Neutrophil (primary cell): Measurements from ENCODE around the gene INPP1.

Source experiments
- H3K27ac ChIP-seq: fragments of 200-600 bp; sonication (generic); 2 replicates; pipeline ENCODE4 v1.5.1; 2016; ENCODE audit warnings: mild to moderate bottlenecking, moderate library complexity
- H3K27me3 ChIP-seq: fragments of 200-600 bp; sonication (generic); 2 replicates; pipeline ENCODE4 v1.6.0; 2016; ENCODE audit warnings: mild to moderate bottlenecking
- H3K36me3 ChIP-seq: fragments of 200-600 bp; sonication (generic); 2 replicates; pipeline ENCODE4 v1.5.1; 2017
- H3K4me1 ChIP-seq, 2 experiments: fragments of 200-600 bp in 1 of 2; sonication (generic) in 1 of 2; 1 replicate in 1 of 2; 2 replicates in 1 of 2; pipeline versions ENCODE4 v1.5.1 to v1.6.1; 2013 to 2016; ENCODE audit warnings: low read depth in 1 of 2, low read length in 1 of 2, mild to moderate bottlenecking in 1 of 2, moderate library complexity in 1 of 2; ENCODE audit not compliant: control insufficient read depth in 1 of 2, insufficient read depth in 1 of 2
- H3K4me3 ChIP-seq, 2 experiments: fragments of 200-600 bp in 1 of 2; sonication (generic) in 1 of 2; 1 replicate in 1 of 2; 2 replicates in 1 of 2; pipeline ENCODE4 v1.5.1; 2013 to 2016; ENCODE audit warnings: low read depth in 1 of 2, low read length in 1 of 2, mild to moderate bottlenecking in 1 of 2, moderate library complexity in 1 of 2
- H3K9me3 ChIP-seq: fragments of 200-600 bp; sonication (generic); 2 replicates; pipeline ENCODE4 v1.5.1; 2016
- TF ChIP-seq, protein P1 (sequence below): fragments of 200-600 bp; sonication (generic); IDR thresholded peaks from 2 replicates; pipeline ENCODE4 v1.5.1; 2016; ENCODE audit warnings: antibody characterized with exemption

INPP1 gene

DNA sequence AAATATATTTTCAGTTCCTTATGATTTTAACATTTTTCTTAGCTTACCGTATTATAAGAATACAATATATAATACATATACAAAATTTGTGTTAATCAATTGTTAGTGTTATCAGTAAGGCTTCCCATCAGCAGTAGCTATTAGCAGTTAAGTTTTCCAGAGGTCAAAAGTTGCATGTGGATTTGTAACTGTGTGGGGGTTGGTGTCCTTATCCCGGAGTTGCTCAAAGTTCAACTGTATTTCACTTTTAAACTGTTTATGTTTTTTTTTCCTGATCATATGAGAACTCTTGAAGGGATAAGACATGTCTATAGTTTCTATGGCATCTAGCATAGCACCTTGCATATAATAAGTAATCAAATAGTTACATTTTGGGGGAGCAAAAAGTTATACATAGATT is 52.9 kb downstream of the INPP1 start:
- H3K4me3 ChIP-seq, result no peak overlapping the region
- no peaks in the 10 kb centered on the region for H3K9me3 ChIP-seq
- no peaks in the 10 kb centered on the region for H3K4me1 ChIP-seq
- H3K27me3 ChIP-seq, result peaks cover 23% of the 10 kb centered on the region
- H3K36me3 ChIP-seq, result no peaks in the 10 kb centered on the region
- TF ChIP-seq, protein P1, sequence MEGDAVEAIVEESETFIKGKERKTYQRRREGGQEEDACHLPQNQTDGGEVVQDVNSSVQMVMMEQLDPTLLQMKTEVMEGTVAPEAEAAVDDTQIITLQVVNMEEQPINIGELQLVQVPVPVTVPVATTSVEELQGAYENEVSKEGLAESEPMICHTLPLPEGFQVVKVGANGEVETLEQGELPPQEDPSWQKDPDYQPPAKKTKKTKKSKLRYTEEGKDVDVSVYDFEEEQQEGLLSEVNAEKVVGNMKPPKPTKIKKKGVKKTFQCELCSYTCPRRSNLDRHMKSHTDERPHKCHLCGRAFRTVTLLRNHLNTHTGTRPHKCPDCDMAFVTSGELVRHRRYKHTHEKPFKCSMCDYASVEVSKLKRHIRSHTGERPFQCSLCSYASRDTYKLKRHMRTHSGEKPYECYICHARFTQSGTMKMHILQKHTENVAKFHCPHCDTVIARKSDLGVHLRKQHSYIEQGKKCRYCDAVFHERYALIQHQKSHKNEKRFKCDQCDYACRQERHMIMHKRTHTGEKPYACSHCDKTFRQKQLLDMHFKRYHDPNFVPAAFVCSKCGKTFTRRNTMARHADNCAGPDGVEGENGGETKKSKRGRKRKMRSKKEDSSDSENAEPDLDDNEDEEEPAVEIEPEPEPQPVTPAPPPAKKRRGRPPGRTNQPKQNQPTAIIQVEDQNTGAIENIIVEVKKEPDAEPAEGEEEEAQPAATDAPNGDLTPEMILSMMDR, result no peak
- no peak overlapping the region for H3K27ac ChIP-seq

DNA sequence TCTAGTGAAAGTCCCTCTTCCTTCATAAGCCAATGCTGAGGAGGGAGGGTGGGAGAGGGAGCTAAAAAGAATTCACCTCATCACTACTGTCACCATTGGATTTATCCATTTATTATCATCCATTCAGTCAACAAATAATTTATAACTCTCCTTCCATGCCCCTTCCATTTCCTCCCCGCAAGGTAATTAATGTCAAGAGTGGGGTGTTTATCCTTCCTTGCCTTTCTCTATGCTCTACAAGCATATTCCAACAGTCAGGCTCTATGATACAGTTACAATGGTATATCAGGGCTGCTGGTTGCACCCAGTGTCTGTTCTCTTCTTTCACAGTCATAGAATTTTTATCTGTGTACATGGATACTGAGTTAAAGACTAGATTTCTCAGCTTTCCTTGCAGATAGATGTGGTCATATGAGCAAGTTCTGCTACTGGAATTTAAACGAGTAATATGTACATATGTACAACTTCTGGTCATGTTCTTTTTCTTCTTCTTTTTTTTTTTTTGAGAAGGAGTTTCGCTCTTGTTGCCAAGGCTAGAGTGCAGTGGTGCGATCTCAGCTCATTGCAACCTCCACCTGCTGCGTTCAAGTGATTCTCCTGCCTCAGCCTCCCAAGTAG is 59.7 kb downstream of the INPP1 start:
- H3K27me3 ChIP-seq, result peaks cover 53% of the 10 kb centered on the region
- TF ChIP-seq, protein P1, result no peak

DNA sequence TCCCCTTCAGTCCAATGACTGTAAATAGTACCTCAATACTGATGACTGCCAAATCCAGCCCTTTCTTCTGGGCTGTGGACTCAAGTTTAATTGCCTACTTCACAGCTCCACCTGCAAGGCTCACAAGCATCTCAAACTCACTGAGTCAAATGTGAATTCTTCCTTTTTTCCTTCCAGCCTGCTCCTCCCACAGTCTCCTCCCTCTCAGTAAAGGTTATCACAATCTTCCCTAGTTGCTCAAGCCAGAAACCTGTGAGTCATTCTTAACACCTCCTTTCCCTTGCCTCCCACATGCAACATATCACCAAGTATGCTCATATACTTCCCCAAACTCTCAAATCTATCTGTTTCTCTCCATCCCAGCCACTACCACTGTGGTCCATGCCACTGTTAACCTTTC is 61.1 kb downstream of the INPP1 start:
- peaks cover 60% of the 10 kb centered on the region for H3K27me3 ChIP-seq
- no peak overlapping the region for H3K4me3 ChIP-seq
- TF ChIP-seq, protein P1, result no peak
- H3K4me1 ChIP-seq, result peaks cover 17 to 19% of the 10 kb centered on the region in 2 experiments
- H3K9me3 ChIP-seq, result no peaks in the 10 kb centered on the region
- H3K36me3 ChIP-seq, result no peaks in the 10 kb centered on the region
- no peak overlapping the region for H3K27ac ChIP-seq

More for the DNA sequence above, 59.7 kb downstream of the INPP1 start:
- Histone ChIP-seq H3K4me1 (peaks cover 8 to 10% of the 10 kb centered on the region in 2 experiments), H3K36me3 (no peaks in the 10 kb centered on the region), H3K9me3 (no peaks in the 10 kb centered on the region), H3K4me3 (no peak overlapping the region), H3K27ac (no peak overlapping the region)

DNA sequence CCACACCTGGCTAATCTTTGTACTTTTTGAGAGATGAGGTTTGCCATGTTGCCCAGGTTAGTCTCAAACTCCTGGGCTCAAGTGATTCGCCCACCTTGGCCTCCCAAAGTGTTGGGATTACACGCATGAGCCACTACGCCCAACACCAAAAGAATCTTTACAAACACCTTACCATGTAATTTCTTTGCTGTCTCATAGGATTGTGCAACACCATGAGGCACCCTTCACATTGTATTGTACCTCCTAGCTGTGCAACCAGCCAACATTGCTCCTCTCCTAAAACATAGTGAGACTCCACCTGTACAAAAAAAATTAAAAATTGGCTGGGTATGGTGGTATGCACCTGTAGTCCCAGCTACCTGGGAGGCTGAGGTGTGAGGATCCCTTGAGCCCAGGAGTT is 61.7 kb downstream of the INPP1 start:
- Histone ChIP-seq H3K9me3 (no peaks in the 10 kb centered on the region), H3K4me1 (peaks cover 19 to 23% of the 10 kb centered on the region in 2 experiments), H3K4me3 (no peak overlapping the region), H3K27me3 (peaks cover 65% of the 10 kb centered on the region), H3K36me3 (no peaks in the 10 kb centered on the region), H3K27ac (no peak overlapping the region)
- TF ChIP-seq, protein P1, result no peak

DNA sequence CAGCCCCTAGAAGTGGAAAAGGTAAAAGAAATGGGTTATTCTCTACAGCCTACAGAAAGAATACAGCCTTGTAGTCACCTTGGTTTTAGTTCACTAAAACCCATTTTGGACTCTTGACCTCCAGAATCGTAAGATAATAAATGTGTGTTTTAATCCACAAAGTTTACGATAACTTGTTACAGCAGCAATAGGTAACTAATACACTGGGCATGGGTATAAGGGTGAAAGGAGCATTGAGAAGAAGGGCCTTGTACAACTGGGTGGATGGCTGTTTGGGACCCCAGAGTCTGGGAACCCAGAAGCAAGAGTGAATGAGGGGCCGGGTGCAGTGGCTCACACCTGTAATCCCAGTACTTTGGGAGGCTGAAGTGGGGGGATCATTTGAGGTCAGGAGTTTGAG is 62.6 kb downstream of the INPP1 start:
- TF ChIP-seq, protein P1, result no peak
- Histone ChIP-seq H3K9me3 (no peaks in the 10 kb centered on the region), H3K27me3 (peaks cover 74% of the 10 kb centered on the region), H3K4me1 (peaks cover 24 to 29% of the 10 kb centered on the region in 2 experiments), H3K36me3 (no peaks in the 10 kb centered on the region), H3K27ac (no peak overlapping the region), H3K4me3 (no peak overlapping the region)
